GM21619 (cell line): ENCODE results near the gene CREG2.
"Not testable (repeated sequence)": the region's sequence is repeated elsewhere in the genome, so short reads cannot be mapped to it uniquely, and the experiment has no call there.

Experiments
- ATAC-seq: cut with Tn5 transposase; IDR thresholded peaks from one replicate; pipeline ENCODE4 v1.9.1; 2021; ENCODE audit not compliant: unreplicated experiment

Gene CREG2

GRCh38 chr2:101348883-101349282 lies 38.4 kb downstream of the CREG2 start:
- ATAC-seq: no peak

GRCh38 chr2:101346909-101347308 lies 40.4 kb downstream of the CREG2 start:
- ATAC-seq: no peak

GRCh38 chr2:101344137-101344536 lies 43.2 kb downstream of the CREG2 start:
- ATAC-seq: no peak

- ATAC-seq: no peak
These were observed 44.7 kb downstream of the CREG2 start for GRCh38 chr2:101342625-101343008.

GRCh38 chr2:101341901-101342624 lies 45.2 kb downstream of the CREG2 start:
- ATAC-seq: no peak

GRCh38 chr2:101341421-101341820 lies 45.9 kb downstream of the CREG2 start:
- no peak for ATAC-seq

- ATAC-seq: no peak
These were observed 47.2 kb downstream of the CREG2 start for GRCh38 chr2:101340141-101340551.

- no peak for ATAC-seq
These were observed 47.9 kb downstream of the CREG2 start for GRCh38 chr2:101339266-101339880.

- no peak for ATAC-seq
These were observed 49.4 kb downstream of the CREG2 start for GRCh38 chr2:101337877-101338276.

GRCh38 chr2:101332885-101333766 lies 54.2 kb downstream of the CREG2 start:
- no peak for ATAC-seq

GRCh38 chr2:101331202-101331601 lies 56.1 kb downstream of the CREG2 start:
- ATAC-seq: no peak

- no peak for ATAC-seq
These were observed 56.9 kb downstream of the CREG2 start for GRCh38 chr2:101330253-101330933.

- no peak for ATAC-seq
These were observed 58.3 kb downstream of the CREG2 start for GRCh38 chr2:101329026-101329425.

- ATAC-seq: peak; percentile 76
These were observed 58.8 kb downstream of the CREG2 start for GRCh38 chr2:101328474-101329007.

- peak; percentile 21 for ATAC-seq
These were observed 59.4 kb downstream of the CREG2 start for GRCh38 chr2:101327863-101328394.

- ATAC-seq: no peak
These were observed 61.9 kb downstream of the CREG2 start for GRCh38 chr2:101325425-101325824.

GRCh38 chr2:101316568-101316967 lies 70.7 kb downstream of the CREG2 start:
- ATAC-seq: not testable (repeated sequence)

- no peak for ATAC-seq
These were observed 75.6 kb downstream of the CREG2 start for GRCh38 chr2:101311696-101312017.

GRCh38 chr2:101310834-101311695 lies 76.2 kb downstream of the CREG2 start:
- no peak for ATAC-seq
